ENCODE data around the gene JAK3. TPM values are rescaled to one million over a fixed set of nuclear protein-coding genes. Genes with fewer than 3 reads are reported as not detected.

Gene JAK3
- total and polyA plus RNA-seq, 2 of the 8 experiments (the other 6 are each of a cell fraction or from before 2014, with no cell fraction given) = 4.0 to 4.7 TPM

- TF ChIP-seq TBP (IDR thresholded peaks at IDR 0.05; ENCODE audit: low read depth, low read length) (0 out of 2 replicates have a peak, but pooled peaks have one; percentile 16), YY1 (IDR thresholded peaks at IDR 0.05; ENCODE audit: low read depth, low read length) (0 out of 2 replicates have a peak, but pooled peaks have one; percentile 12), BCL11A (IDR thresholded peaks at IDR 0.05; ENCODE audit: low read depth in 2 of 2, low read length in 2 of 2) (no peak), CREB1 (IDR thresholded peaks at IDR 0.05) (no peak), SP2 (IDR thresholded peaks at IDR 0.05; ENCODE audit: low read length) (no peak), CHD1 (IDR thresholded peaks at IDR 0.05; ENCODE audit: low read depth, low read length) (no peak), ASH2L (IDR thresholded peaks at IDR 0.05; ENCODE audit: low read length) (peak; percentile 56), TAF7 (optimal IDR thresholded peaks at IDR 0.05; ENCODE audit: borderline replicate concordance, low read depth, low read length) (no peak), KDM4A (IDR thresholded peaks at IDR 0.05; ENCODE audit: low read depth, low read length, severe bottlenecking) (peak; percentile 59), KDM1A (IDR thresholded peaks at IDR 0.05; ENCODE audit: borderline replicate concordance, low read length) (peak; percentile 95), CTBP2 (IDR thresholded peaks at IDR 0.05; ENCODE audit: borderline replicate concordance, insufficient read depth, insufficient read length, low read length) (peak; percentile 64), TCF12 (IDR thresholded peaks at IDR 0.05; ENCODE audit: low read depth, low read length) (no peak), NANOG (IDR thresholded peaks at IDR 0.05; ENCODE audit: insufficient read depth, low read depth, low read length, poor library complexity, severe bottlenecking) (no peak), CBX8 (IDR thresholded peaks at IDR 0.05; ENCODE audit: borderline replicate concordance, low read depth, low read length) (no peak), GABPA (IDR thresholded peaks at IDR 0.05; ENCODE audit: borderline replicate concordance, insufficient read depth, low read length) (no peak)
These were observed 52.9 kb downstream of the JAK3 start, which contains the start of gene B3GNT3 (continued) for GRCh38 chr19:17794731-17795494.

Data from H1 (cell line).